ENCODE measurements around the gene ESRRA. TPM values are rescaled to one million over a fixed set of nuclear protein-coding genes. Genes with fewer than 3 reads are reported as not detected.
A peak's percentile ranks its signal among the peaks of the same experiment; 100 is the strongest.
"Not testable (repeated sequence)": the region's sequence is repeated elsewhere in the genome, so short reads cannot be mapped to it uniquely, and the experiment has no call there.

Gene ESRRA
- total RNA-seq, 2 donors from 2014 or later, result 38.7 to 54.7 TPM

DNA sequence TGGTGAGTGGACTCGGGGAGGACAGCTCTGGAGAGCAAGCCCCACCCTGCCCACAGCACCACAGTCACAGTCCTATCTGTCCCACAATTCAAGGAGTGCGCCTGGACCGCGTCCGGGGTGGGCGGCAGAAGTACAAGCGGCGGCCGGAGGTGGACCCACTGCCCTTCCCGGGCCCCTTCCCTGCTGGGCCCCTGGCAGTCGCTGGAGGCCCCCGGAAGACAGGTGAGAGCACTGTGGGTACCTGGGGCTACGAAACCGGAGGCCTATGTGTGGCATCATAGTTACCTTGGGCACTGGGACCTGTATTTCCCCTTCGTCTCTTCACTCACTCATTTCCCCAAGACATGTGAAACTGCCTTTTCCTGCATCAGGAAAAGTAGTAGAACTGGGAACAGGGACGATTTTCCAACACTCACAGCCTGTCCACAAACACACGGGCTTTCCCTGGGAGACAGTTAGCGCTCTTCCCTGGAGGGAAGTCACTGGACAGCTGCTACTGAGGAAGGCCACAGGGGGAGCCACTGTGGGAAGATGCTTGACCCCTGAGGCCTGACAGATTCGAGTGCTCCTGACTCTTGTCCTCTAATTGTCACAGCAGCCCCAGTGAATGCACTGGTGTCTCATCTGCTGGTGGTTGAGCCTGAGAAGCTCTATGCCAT is 9.0 kb downstream of the ESRRA start:
- TF ChIP-seq, protein P1, sequence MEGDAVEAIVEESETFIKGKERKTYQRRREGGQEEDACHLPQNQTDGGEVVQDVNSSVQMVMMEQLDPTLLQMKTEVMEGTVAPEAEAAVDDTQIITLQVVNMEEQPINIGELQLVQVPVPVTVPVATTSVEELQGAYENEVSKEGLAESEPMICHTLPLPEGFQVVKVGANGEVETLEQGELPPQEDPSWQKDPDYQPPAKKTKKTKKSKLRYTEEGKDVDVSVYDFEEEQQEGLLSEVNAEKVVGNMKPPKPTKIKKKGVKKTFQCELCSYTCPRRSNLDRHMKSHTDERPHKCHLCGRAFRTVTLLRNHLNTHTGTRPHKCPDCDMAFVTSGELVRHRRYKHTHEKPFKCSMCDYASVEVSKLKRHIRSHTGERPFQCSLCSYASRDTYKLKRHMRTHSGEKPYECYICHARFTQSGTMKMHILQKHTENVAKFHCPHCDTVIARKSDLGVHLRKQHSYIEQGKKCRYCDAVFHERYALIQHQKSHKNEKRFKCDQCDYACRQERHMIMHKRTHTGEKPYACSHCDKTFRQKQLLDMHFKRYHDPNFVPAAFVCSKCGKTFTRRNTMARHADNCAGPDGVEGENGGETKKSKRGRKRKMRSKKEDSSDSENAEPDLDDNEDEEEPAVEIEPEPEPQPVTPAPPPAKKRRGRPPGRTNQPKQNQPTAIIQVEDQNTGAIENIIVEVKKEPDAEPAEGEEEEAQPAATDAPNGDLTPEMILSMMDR (IDR thresholded peaks at IDR 0.05), result no peak
- TF ChIP-seq POLR2AphosphoS5 (IDR thresholded peaks at IDR 0.05) (no peak), POLR2A (IDR thresholded peaks at IDR 0.05) (no peak)
- DNase-seq (ENCODE audit: low spot score), result no peak
- intact Hi-C loops (cut with DNase I), result no loop called here
- Histone ChIP-seq H3K27ac (peak overlapping the region; percentile 17 to 27), H3K27me3 (replicated peaks; ENCODE audit: insufficient read depth) (no peaks in the 10 kb centered on the region), H3K4me1 (replicated peaks) (no peaks in the 10 kb centered on the region), H3K4me3 (no peak overlapping the region), H3K9me3 (no peaks in the 10 kb centered on the region), H3K36me3 (no peaks in the 10 kb centered on the region)
- 79% methylated on average over 19 of the region's 19 CpGs for WGBS

DNA sequence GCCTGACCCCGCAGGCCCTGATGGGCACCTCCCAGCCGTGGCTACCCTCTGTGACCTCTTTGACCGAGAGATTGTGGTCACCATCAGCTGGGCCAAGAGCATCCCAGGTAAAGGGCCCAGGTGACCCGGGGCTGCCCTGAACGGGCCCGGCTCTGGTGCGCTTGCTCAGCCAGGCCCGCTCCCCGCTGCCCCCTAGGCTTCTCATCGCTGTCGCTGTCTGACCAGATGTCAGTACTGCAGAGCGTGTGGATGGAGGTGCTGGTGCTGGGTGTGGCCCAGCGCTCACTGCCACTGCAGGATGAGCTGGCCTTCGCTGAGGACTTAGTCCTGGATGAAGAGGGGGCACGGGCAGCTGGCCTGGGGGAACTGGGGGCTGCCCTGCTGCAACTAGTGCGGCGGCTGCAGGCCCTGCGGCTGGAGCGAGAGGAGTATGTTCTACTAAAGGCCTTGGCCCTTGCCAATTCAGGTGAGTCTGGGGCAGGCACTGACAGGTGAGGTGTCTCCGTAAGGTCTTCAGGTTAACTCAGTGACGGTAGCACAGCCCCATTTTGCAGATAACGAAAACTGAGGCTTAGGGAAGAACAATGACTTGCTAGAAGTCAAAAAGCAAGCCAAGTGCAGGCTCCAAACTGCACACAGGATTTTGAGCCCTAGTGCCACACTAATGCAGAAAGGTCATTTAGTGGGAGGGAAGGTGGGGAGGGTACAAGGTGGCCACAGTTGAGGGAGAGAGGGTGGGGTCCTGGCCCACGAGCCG is 9.7 kb downstream of the ESRRA start:
- Histone ChIP-seq H3K27me3 (replicated peaks; ENCODE audit: insufficient read depth) (no peaks in the 10 kb centered on the region), H3K36me3 (no peaks in the 10 kb centered on the region), H3K4me1 (replicated peaks) (no peaks in the 10 kb centered on the region), H3K27ac (no peak overlapping the region), H3K9me3 (no peaks in the 10 kb centered on the region), H3K4me3 (no peak overlapping the region)
- TF ChIP-seq, protein P1 (IDR thresholded peaks at IDR 0.05), result no peak
- no peak for TF ChIP-seq POLR2AphosphoS5 (IDR thresholded peaks at IDR 0.05)
- intact Hi-C loops (cut with DNase I), result no loop called here
- WGBS, result 89% methylated on average over 22 of the region's 24 CpGs
- no peak for DNase-seq (ENCODE audit: low spot score)

DNA sequence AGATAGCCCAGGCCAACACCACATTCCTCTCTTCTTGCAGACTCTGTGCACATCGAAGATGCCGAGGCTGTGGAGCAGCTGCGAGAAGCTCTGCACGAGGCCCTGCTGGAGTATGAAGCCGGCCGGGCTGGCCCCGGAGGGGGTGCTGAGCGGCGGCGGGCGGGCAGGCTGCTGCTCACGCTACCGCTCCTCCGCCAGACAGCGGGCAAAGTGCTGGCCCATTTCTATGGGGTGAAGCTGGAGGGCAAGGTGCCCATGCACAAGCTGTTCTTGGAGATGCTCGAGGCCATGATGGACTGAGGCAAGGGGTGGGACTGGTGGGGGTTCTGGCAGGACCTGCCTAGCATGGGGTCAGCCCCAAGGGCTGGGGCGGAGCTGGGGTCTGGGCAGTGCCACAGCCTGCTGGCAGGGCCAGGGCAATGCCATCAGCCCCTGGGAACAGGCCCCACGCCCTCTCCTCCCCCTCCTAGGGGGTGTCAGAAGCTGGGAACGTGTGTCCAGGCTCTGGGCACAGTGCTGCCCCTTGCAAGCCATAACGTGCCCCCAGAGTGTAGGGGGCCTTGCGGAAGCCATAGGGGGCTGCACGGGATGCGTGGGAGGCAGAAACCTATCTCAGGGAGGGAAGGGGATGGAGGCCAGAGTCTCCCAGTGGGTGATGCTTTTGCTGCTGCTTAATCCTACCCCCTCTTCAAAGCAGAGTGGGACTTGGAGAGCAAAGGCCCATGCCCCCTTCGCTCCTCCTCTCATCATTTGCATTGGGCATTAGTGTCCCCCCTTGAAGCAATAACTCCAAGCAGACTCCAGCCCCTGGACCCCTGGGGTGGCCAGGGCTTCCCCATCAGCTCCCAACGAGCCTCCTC is 10.6 kb downstream of the ESRRA start:
- H3K36me3 ChIP-seq; H3K4me1 ChIP-seq (replicated peaks); DNase-seq (ENCODE audit: low spot score); intact Hi-C loops (cut with DNase I); H3K9me3 ChIP-seq; H3K27me3 ChIP-seq (replicated peaks; ENCODE audit: insufficient read depth): not testable (repeated sequence)
- Histone ChIP-seq H3K4me3 (peak overlapping the region in 1 of 2 donors; percentile 80), H3K27ac (peak overlapping the region; percentile 98)
- WGBS, result 73% methylated on average over 22 of the region's 25 CpGs

DNA sequence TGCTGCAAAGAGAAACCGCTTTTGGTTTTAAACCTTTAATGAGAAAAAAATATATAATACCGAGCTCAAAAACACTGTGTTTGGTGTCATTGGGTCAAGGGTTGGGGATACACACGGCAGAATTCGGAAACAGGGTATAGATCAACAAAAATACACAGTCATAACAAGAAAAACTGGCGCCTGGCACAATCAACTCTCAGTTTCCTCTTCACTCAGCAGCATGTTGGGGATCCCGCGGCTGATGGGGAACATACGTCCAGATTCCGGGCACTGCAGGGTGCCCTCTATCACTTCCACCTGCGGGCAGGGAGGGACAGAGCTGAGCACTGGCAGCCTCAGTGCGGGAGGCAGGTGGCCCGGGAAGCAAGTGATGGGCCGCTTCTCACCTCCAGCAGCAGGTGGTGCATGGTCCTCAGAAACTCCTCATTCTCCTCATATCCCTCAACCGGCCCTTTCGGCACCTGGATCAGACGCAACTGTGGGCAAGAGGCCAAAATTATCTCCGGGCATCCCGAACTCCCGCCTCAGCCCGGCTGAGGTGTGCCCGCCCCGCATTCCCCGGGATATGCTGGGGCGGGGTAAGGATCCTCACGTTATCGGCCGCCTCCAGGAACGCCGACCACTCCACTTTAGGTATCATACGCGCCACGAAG is 11.5 kb downstream of the ESRRA start:
- WGBS, result 7% methylated on average over 28 of the region's 32 CpGs
- Histone ChIP-seq H3K4me3 (peak overlapping the region; percentile 80 to 81), H3K27ac (peak overlapping the region; percentile 98), H3K27me3 (replicated peaks; ENCODE audit: insufficient read depth) (no peaks in the 10 kb centered on the region), H3K4me1 (replicated peaks) (no peaks in the 10 kb centered on the region), H3K36me3 (no peaks in the 10 kb centered on the region), H3K9me3 (no peaks in the 10 kb centered on the region)
- DNase-seq (ENCODE audit: low spot score), result no peak
- intact Hi-C loops (cut with DNase I), result no loop called here
- no peak for TF ChIP-seq POLR2A (IDR thresholded peaks at IDR 0.05)
- TF ChIP-seq, protein P1 (IDR thresholded peaks at IDR 0.05), result peak in 1 of 4 experiments; percentile 35
- no peak for TF ChIP-seq POLR2AphosphoS5 (IDR thresholded peaks at IDR 0.05)

Data from prostate gland (tissue), 2 donors.